ENCODE data around the gene WDR27.

The WDR27 gene

GRCh38 chr6:169709293-169709692 is 7.5 kb upstream of the WDR27 start:
- no peak for DNase-seq (ENCODE audit: low read depth in 2 of 2)

DNA sequence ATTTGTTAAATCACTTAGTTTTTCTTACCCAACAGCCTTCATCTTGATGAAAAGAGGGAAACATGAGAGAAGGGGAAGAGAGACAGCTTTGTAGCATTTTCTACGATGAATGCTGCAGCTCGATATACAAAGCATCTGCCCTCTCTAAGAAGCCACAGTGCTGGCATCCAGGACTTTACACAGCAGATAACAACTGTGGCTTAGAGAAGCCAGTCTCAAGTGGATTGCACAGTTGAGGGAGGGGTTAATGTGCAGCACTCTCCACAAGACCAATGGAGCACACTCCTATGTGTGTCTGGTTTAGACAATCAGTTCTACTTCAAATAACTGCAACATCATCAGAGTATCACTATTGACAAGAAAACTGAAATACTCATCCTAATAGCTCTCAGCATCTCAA is 5.9 kb upstream of the WDR27 start:
- DNase-seq (ENCODE audit: low read depth in 2 of 2) = no peak

DNA sequence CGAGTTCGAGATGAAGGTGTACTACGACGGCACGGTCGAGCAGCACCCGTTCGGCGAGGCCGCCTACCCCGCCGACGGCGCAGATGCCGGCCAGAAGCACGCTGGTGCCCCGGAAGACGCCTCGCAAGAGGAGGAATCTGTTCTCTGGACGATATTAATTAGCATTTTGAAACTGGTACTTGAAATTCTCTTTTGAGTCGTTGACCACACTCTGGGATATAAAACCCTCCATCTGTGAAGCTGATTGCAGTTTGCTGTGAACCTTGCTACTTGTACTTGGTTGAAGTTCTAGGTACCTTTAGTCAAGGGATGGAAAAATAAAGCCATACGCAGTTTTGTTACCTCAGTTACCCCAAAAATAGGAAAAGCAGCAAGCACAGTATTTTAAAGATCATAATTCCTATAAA is 1.0 kb upstream of the WDR27 start:
- no peak for DNase-seq (ENCODE audit: low read depth in 2 of 2)

- no peak for DNase-seq (ENCODE audit: low read depth in 2 of 2)
These were observed 397 bp downstream of the WDR27 start for GRCh38 chr6:169701311-169701953.

- no peak for DNase-seq (ENCODE audit: low read depth in 2 of 2)
These were observed 1.5 kb downstream of the WDR27 start for GRCh38 chr6:169700296-169700695.

DNA sequence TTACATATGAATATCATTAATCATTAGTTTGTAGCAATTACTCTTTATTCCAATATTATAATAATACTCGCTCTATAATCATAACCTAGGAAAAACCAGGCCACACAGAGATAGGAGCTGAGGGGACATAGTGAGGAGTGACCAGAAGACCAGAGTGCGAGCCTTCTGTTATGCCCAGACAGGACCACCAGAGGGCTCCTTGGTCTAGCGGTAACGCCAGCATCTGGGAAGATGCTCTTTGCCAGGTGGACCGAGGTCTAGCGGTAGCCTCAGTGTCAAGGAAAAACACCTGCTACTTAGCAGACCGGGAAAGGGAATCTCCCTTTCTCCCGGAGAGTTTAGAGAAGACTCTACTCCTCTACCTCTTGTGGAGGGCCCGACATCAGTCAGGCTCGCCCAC is 4.7 kb downstream of the WDR27 start:
- peak in 1 of 2 donors; percentile 7 for DNase-seq (ENCODE audit: low read depth in 2 of 2)

DNA sequence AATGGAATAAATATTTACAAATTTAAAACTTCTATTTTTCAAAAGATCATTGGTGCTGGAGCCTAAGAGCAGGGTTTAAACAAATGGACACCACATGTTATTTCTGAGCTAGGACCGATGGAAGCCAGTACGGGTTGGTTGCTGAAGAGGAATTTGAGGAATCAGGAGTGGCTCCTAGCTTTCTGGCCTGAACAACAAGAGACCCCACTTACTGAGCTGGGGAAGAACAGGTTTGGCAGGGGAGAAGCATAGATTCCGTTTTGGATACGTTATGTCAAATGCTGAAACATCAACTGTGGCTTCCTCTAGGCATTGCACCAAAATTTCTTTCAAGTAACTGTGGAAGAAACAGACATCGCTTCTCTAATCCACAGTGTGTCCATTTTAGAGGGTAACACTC is 6.7 kb downstream of the WDR27 start:
- no peak for DNase-seq (ENCODE audit: low read depth in 2 of 2)

GRCh38 chr6:169692516-169692915 is 9.3 kb downstream of the WDR27 start:
- no peak for DNase-seq (ENCODE audit: low read depth in 2 of 2)

DNA sequence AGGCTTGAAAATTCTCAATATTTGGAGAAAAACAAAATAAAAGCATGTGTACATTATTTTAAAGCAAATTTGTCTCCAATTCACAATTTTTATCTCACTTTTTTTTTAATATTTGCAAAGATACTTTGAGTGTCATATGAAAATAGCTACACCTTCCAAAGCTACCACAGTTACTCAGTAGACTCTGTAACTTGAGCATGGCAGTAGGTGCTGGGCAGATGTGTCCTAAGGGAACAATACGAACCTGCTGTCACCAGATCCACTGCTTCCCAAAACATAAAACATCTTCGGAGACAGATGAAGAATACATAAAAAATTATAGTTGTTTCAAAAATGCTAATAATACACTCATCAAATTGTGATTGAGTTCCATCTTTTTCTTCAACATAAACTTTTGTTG is 10.6 kb downstream of the WDR27 start:
- no peak for DNase-seq (ENCODE audit: low read depth in 2 of 2)

- no peak for DNase-seq (ENCODE audit: low read depth in 2 of 2)
These were observed 12.5 kb downstream of the WDR27 start for GRCh38 chr6:169689287-169689686.

DNA sequence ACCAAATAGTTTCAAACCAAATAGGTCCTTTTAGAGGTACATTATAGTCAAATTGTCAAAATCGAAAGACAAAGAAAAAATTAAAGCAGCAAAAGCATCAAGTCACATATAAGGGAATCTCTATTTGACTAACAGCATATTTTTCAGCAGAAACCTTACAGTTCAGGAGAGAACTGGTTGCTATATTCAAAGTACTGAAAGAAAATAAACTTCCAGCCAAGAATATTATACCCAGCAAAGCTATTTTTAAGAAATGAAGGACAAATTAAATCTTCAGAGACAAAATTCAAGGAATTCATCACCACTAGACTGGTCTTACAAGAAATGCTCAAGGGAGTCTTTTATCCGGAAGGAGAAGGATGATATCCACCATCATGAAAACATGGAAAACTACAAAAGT is 16.0 kb downstream of the WDR27 start:
- no peak for DNase-seq (ENCODE audit: low read depth in 2 of 2)

GRCh38 chr6:169684056-169684455 is 17.8 kb downstream of the WDR27 start:
- DNase-seq (ENCODE audit: low read depth in 2 of 2) = no peak

DNA sequence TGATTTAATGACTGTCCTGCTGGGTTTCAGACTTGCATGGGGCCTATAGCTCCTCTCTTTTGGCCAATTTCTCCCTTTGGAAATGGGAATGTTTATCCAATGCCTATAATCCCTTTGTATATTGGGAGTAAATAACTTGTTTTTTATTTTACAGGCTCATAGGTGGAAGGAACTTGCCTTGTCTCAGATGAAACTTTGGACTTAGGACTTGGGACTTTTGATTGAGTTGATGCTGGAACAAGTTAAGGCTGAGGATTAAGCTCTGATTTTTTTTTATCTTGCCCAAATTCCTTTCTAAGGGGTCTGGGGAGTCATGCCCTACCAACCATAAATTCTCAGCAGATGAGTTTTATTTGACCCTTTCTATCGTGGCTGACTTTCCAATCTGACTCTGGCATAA is 23.5 kb downstream of the WDR27 start:
- no peak for DNase-seq (ENCODE audit: low read depth in 2 of 2)

GRCh38 chr6:169677096-169677495 is 24.7 kb downstream of the WDR27 start:
- no peak for DNase-seq (ENCODE audit: low read depth in 2 of 2)

GRCh38 chr6:169675011-169675410 is 26.8 kb downstream of the WDR27 start:
- DNase-seq (ENCODE audit: low read depth in 2 of 2) = no peak

GRCh38 chr6:169671563-169671962 is 30.3 kb downstream of the WDR27 start:
- DNase-seq (ENCODE audit: low read depth in 2 of 2) = no peak

DNA sequence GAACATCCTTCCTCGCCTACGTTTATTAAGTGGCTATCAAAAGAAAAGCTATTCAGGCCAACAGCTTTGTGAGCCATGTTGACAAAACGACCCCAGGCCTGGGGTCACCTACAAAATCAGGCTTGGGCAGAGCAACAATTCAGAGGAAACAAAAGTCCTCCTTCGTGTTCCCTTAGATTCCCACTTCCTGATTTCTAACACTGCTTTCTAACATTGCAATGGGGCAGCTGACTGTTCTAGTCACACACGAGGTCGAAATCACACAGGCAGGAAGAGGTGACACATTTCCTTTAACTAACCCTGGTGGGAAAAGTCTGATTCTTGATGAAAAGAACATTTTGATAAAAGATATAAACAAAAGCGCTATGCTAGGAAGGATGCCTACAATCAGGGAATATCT is 31.9 kb downstream of the WDR27 start:
- no peak for DNase-seq (ENCODE audit: low read depth in 2 of 2)

DNA sequence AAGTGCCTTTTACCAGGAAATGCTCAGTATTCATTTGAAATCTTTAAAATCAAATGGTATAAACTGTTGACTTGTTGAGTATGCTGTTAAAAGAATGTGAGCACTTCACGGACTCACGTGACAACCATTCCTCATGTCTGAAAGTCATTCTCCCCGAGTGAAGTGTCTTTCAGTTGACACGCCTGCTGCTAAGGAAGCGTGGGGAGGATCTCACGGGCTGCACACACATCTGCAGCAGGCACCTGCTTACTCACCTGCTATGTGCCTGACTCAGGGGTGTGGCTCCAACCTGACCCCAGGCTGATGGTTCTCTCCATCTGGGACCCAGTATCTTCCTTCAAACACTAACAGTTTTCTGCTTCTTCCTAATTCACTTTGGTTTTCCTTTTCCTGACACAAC is 32.7 kb downstream of the WDR27 start:
- DNase-seq (ENCODE audit: low read depth in 2 of 2) = no peak

DNA sequence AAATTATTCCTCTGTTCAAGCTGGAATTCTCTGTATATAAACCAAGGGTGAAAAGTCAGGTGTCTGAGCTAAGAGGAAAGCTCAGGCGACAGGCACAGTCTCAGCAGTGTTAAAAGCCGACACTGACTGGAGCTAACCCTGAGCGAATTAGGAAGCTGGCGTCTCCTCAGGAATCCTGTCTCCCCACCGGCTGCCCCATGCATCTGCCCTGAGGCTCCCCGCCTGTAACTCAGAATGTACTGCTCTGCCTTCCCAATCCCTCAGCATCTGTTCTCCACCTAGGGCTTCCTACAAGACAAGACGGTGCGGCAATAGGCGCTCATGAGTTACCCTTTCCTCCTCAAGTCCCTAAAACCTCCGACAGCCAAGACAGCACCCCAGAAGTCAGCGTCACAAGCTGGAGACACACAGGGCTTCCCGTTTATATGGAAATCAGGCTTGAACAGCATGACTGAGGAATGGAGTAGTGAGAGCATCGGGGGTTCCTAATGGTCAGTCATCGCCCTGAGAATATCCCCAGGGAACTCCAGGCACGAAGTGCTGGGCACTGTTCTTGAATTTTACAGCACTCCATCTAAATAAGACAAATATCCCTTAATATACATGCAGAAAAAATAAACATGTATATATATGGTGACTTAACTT is 33.5 kb downstream of the WDR27 start:
- DNase-seq (ENCODE audit: low read depth in 2 of 2) = no peak

DNA sequence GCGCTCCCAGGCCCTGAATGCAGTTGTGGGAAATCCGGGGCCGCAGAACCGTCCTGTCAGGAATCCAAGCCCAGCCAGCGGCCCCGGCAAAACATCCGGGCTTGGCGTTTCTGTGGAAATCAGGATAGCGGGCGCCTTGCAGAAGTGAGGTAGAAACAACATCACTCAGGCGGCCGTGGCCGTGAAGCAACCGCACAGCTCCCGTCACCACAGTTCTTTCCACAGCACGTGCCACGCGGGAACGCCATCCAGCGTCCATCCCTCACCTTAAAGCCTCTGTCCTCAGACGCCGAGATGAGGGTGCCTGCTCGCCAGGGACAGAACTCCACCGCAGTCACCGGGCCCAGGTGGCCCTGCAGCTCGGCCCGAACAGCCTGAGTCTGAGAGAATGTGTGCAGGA is 34.1 kb downstream of the WDR27 start:
- no peak for DNase-seq (ENCODE audit: low read depth in 2 of 2)

- DNase-seq (ENCODE audit: low read depth in 2 of 2) = no peak
These were observed 35.4 kb downstream of the WDR27 start for GRCh38 chr6:169666441-169666840.

DNA sequence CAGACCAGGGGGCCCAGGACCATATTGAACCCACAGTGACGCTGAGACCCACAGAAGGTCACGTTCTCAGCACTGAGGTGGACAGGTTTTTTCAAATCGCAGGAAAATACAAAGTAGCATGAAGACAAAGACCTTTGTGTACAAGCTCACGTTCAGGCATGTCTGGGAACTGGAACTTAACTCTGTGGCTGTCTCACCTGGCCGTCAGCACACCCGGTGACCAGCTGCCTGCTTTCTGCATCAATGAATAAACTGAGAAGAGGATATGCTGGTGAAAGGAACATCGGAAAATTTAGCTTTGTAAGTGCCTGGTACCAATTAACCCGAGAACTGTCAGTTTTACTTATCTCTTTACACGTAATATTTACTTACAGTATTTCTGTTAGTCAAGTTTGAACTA is 36.5 kb downstream of the WDR27 start:
- DNase-seq (ENCODE audit: low read depth in 2 of 2) = no peak

DNA sequence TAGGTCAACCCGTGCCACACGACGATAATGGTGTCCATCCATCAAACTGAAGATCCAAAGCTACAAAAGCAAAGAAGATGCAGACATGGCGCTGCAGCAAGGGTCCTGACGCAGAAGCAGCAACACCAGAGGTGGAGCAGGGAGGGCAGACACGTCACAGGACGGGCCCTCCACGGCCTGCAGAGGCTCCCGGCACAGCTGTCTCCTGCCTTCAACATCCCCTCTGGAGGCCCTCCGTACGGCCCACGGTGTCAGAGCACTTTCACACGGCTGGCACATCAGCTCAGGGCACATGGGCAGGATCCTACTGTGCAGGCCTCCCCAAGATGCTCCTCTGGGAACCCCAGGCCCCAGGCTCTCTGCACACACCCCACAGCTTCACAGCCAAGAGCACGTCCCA is 37.6 kb downstream of the WDR27 start:
- no peak for DNase-seq (ENCODE audit: low read depth in 2 of 2)

- no peak for DNase-seq (ENCODE audit: low read depth in 2 of 2)
These were observed 38.4 kb downstream of the WDR27 start for GRCh38 chr6:169663468-169663867.

All from stimulated activated CD8-positive, alpha-beta memory T cell treated with anti-CD3 and anti-CD28 coated beads, Interleukin-15, amount 100 ng/mL, for 48 hours (primary cell).